ENCODE results near the gene SP5. TPM values are rescaled to one million over a fixed set of nuclear protein-coding genes. Genes with fewer than 3 reads are reported as not detected.

SP5 gene
- total and polyA plus RNA-seq, 10 donors: 0.06 to 0.20 TPM; not detected in 8

GRCh38 chr2:170761572-170761971 is 46.4 kb downstream of the SP5 start:
- intact Hi-C loops (cut with DNase I; ENCODE audit: low total_unique reads): no loop called here

GRCh38 chr2:170762760-170763159 is 47.6 kb downstream of the SP5 start:
- Histone ChIP-seq H3K27me3 (replicated peaks in 1 of 7) (peaks cover 0 to 18% (median 0%) of the 10 kb centered on the region in 7 donors), H3K4me1 (no peaks in the 10 kb centered on the region), H3K27ac (no peak overlapping the region), H3K4me3 (no peak overlapping the region), H3K36me3 (no peaks in the 10 kb centered on the region), H3K9me3 (no peaks in the 10 kb centered on the region)
- no peak for DNase-seq
- TF ChIP-seq POLR2AphosphoS5 (IDR thresholded peaks at IDR 0.05) (no peak), POLR2A (IDR thresholded peaks at IDR 0.05) (no peak), CTCF (IDR thresholded peaks at IDR 0.05 in 8 of 11, conservative IDR thresholded peaks at IDR 0.05 in 3 of 11) (no peak)
- 76 to 88% (median 80%) methylated on average over 7 of the region's 7 CpGs for WGBS, 5 donors
- intact Hi-C loops (cut with DNase I; ENCODE audit: low total_unique reads): no loop called here

More at GRCh38 chr2:170761572-170761971, 46.4 kb downstream of the SP5 start:
- Histone ChIP-seq H3K4me1 (no peaks in the 10 kb centered on the region), H3K4me3 (no peak overlapping the region), H3K9me3 (no peaks in the 10 kb centered on the region), H3K27me3 (replicated peaks in 1 of 7) (peaks cover 0 to 17% (median 0%) of the 10 kb centered on the region in 7 donors), H3K27ac (no peak overlapping the region), H3K36me3 (no peaks in the 10 kb centered on the region)
- TF ChIP-seq POLR2AphosphoS5 (IDR thresholded peaks at IDR 0.05) (no peak), POLR2A (IDR thresholded peaks at IDR 0.05) (no peak)
- no peak for DNase-seq

GRCh38 chr2:170763232-170763631 is 48.1 kb downstream of the SP5 start:
- Histone ChIP-seq H3K27me3 (replicated peaks in 1 of 7) (peaks cover 0 to 22% (median 0%) of the 10 kb centered on the region in 7 donors), H3K36me3 (no peaks in the 10 kb centered on the region), H3K9me3 (no peaks in the 10 kb centered on the region), H3K27ac (no peak overlapping the region), H3K4me1 (no peaks in the 10 kb centered on the region), H3K4me3 (no peak overlapping the region)
- WGBS, 5 donors: 84 to 91% (median 89%) methylated on average over 4 of the region's 4 CpGs
- DNase-seq: no peak
- TF ChIP-seq POLR2A (IDR thresholded peaks at IDR 0.05): no peak
- TF ChIP-seq CTCF (IDR thresholded peaks at IDR 0.05 in 8 of 11, conservative IDR thresholded peaks at IDR 0.05 in 3 of 11): no peak
- TF ChIP-seq POLR2AphosphoS5 (IDR thresholded peaks at IDR 0.05): no peak
- intact Hi-C loops (cut with DNase I; ENCODE audit: low total_unique reads): no loop called here

- TF ChIP-seq POLR2A (IDR thresholded peaks at IDR 0.05) (no peak), CTCF (IDR thresholded peaks at IDR 0.05 in 8 of 11, conservative IDR thresholded peaks at IDR 0.05 in 3 of 11) (no peak), POLR2AphosphoS5 (IDR thresholded peaks at IDR 0.05) (no peak)
- Histone ChIP-seq H3K36me3 (no peaks in the 10 kb centered on the region), H3K4me1 (peaks cover 0 to 7% (median 4%) of the 10 kb centered on the region in 6 donors), H3K4me3 (no peak overlapping the region), H3K27me3 (replicated peaks in 1 of 7) (peaks cover 0 to 39% (median 0%) of the 10 kb centered on the region in 7 donors), H3K9me3 (no peaks in the 10 kb centered on the region), H3K27ac (no peak overlapping the region)
- intact Hi-C loops (cut with DNase I; ENCODE audit: low total_unique reads): no loop called here
- 49 to 54% (median 51%) methylated on average over 2 of the region's 2 CpGs for WGBS, 5 donors
- DNase-seq: no peak
These were observed 49.7 kb downstream of the SP5 start for GRCh38 chr2:170764880-170765261.

- no peaks in the 10 kb centered on the region for H3K36me3 ChIP-seq
- no peak overlapping the region for H3K4me3 ChIP-seq
- H3K9me3 ChIP-seq: no peaks in the 10 kb centered on the region
- intact Hi-C loops (cut with DNase I; ENCODE audit: low total_unique reads): no loop called here
- no peak for DNase-seq
- H3K27me3 ChIP-seq (replicated peaks in 1 of 7): peaks cover 0 to 57% (median 8%) of the 10 kb centered on the region in 7 donors
- no peak for TF ChIP-seq POLR2AphosphoS5 (IDR thresholded peaks at IDR 0.05)
- no peak for TF ChIP-seq POLR2A (IDR thresholded peaks at IDR 0.05)
- no peak for TF ChIP-seq CTCF (IDR thresholded peaks at IDR 0.05 in 8 of 11, conservative IDR thresholded peaks at IDR 0.05 in 3 of 11)
- 63 to 77% (median 68%) methylated on average over 4 of the region's 4 CpGs for WGBS, 5 donors
- H3K27ac ChIP-seq: no peak overlapping the region
- H3K4me1 ChIP-seq: peaks cover 0 to 21% (median 16%) of the 10 kb centered on the region in 6 donors
These were observed 51.6 kb downstream of the SP5 start for GRCh38 chr2:170766693-170767092.
